Left colon (tissue), 2 donors: Measurements from ENCODE around the gene NTRK3. TPM values are rescaled to one million over a fixed set of nuclear protein-coding genes. Genes with fewer than 3 reads are reported as not detected.

Experiments used
- ATAC-seq: fragments of 200-7000 bp; cut with Tn5 transposase; one replicate; pipeline ENCODE4 v1.9.1; 2020; ENCODE audit warnings: mild to moderate bottlenecking, moderate library complexity
- DNase-seq, 2 donors: peaks; one replicate each; pipeline ENCODE4 v3.0.0-alpha.2; 2020
- intact Hi-C, 2 donors: fragments of 100-400 bp; cut with DNase I in 1 of 2; cut with micrococcal nuclease in 1 of 2; formaldehyde crosslinking; loops; one replicate each; pipeline versions ENCODE4 v1.11.2 to v1.14.0; 2022; cut with DNase I, micrococcal nuclease
- total RNA-seq, 2 donors: library from RNA; stranded (reverse); fragmentation: NEBNext Ultra II Directional; extraction: Animal tissue kit (Norgen Biotek cat#: 25700); gene quantifications; one replicate each; pipeline ENCODE4 v1.2.1, GENCODE V29; 2021
- donor health status: DM: no; HTN: no; CAD: no.
- donor health status: DM: yes; HTN: yes; CAD: no.

The NTRK3 gene
- total RNA-seq, 2 donors from 2014 or later = 0.55 to 1.3 TPM

DNA sequence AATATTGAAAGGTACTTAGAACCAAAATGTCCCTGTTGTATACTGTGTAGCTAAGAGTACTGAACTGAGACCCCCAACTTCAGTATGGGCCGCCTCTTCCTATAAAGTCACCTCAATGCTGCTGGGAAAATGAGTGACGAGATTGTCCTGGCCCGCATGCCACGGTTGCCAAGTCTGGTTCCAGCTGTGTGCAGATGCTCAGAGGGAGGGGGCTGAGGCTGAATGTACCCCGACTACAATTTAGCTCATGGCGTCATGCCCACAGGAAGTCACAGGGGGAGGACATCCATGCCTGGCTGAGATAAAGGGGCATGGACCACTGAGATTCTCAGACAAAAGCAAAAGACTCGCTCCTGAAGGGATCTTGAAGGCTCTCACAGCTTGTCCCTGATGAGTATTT lies 271.1 kb downstream of the NTRK3 start:
- intact Hi-C loops = no loop called here
- ATAC-seq = no peak
- DNase-seq = no peak

DNA sequence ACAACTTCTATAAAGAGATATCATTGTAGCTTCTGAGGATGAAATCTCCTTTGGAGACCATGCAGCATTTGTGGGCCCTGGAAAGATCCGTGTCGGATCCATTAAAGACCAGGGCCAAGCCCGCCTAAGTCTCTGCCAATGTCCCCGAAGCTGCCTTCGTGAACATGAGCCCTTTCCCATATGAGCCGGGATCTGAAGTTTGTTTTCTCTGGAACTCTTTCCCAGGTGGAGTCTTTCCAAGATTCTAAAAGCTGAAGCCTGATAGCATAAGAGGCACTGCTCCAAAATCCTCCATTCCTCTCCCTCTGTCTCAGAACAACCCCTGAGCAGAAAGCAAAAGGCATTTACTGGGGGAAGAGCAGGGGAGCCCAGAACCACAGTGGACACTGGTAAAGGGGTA lies 274.6 kb downstream of the NTRK3 start:
- DNase-seq (no peak), ATAC-seq (no peak)
- intact Hi-C loops = no loop called here

GRCh38 chr15:87977907-87978306 lies 278.6 kb downstream of the NTRK3 start:
- intact Hi-C loops = no loop called here
- ATAC-seq = no peak
- no peak for DNase-seq

GRCh38 chr15:87976552-87976951 lies 280.0 kb downstream of the NTRK3 start:
- ATAC-seq = no peak
- no peak for DNase-seq
- intact Hi-C loops = no loop called here

DNA sequence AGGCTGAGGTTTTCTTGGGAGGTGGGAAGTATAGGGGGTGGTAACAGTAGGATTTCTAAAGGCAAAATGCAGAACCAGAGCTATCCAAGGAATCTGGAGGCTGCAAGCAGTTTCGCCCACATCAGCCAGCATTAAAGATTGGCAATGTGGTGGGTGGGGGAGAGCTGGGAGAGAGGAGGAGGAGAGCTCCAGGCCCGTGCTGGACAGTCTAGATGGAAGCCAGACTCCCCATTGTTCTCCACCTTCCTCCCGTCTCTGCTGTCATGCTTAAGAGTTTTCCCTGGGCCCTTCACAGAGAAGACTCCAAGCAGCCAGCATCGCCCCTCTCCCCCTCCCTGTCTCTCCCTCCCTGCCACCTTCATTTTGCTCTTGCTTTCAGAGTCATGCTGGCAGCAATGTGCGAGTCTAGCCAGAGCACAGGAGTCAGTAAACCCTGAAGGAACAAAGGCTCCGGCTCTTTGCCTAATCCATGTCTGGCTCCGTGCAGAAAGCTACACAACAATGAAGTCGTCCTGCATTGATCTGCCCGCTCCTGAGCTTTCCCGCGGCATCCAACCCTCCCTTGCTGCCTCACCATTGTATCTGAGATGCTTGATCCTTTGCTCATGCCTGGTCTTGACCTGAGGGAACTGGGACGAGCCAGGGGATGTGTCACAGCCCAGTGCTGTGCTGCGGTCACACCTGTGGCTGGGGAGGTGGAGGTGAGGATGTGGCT lies 282.9 kb downstream of the NTRK3 start:
- ATAC-seq = no peak
- intact Hi-C loops = no loop called here
- DNase-seq = no peak

DNA sequence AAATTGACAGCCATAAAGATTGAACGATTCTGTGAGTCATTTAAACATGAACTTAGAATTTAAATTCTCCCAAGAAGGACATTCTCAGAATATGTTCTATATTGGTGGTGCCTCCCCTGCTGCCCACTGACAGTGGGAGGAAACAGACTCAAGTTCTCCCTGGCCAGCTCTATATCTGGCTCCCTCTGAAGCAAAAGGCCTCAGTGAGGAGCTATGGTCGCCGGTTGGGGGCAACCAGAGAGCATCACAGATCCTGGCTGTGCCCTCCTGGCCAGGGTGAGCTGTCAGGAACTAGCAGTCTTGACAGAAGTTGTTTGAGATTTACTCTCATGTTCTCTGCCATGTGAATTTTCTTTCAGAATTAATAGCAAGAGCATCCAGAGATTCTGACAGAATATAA lies 285.5 kb downstream of the NTRK3 start:
- ATAC-seq (no peak), DNase-seq (no peak)
- intact Hi-C loops = no loop called here

GRCh38 chr15:87967951-87968350 lies 288.6 kb downstream of the NTRK3 start:
- intact Hi-C loops = no loop called here
- no peak for DNase-seq
- ATAC-seq = no peak

- intact Hi-C loops = no loop called here
- ATAC-seq (no peak), DNase-seq (no peak)
These were observed 291.2 kb downstream of the NTRK3 start for GRCh38 chr15:87965304-87965703.

- intact Hi-C loops = no loop called here
- DNase-seq (no peak), ATAC-seq (no peak)
These were observed 294.1 kb downstream of the NTRK3 start for GRCh38 chr15:87962428-87962827.

- ATAC-seq (no peak), DNase-seq (no peak)
- intact Hi-C loops = no loop called here
These were observed 294.6 kb downstream of the NTRK3 start for GRCh38 chr15:87961851-87962420.

- intact Hi-C loops = no loop called here
- ATAC-seq (no peak), DNase-seq (no peak)
These were observed 296.9 kb downstream of the NTRK3 start for GRCh38 chr15:87959662-87960061.

GRCh38 chr15:87959080-87959479 lies 297.5 kb downstream of the NTRK3 start:
- no peak for ATAC-seq
- intact Hi-C loops = no loop called here

DNA sequence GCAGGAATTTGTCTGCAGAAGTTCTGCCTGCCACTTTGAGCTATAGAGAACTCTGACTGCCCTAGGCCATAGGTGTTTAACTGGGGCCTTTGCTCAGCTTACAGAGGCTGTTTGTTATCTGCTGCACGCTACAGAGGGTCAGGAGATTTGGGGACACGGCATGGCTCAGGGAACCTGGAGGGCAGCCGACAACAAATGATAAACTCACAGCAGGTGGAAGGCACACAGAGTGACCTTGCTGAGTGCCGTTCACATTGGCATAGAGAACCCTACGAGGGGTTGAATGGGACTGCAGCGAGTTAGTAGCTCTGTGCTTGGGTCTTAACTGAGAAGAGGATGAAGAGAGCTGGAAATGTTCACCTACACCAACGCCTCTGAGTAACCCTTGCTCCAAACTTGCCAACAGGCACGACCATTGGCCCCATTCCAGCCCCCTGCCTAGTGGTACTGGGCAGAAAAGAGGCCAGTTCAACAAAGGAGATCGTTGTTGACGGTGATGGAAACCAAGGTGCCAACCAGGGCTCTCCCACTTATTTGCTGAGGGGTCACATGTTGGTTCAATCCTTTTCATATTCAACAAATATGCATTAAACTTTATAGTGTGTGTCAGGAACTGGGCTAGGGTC lies 301.1 kb downstream of the NTRK3 start:
- intact Hi-C loops = no loop called here
- ATAC-seq (no peak), DNase-seq (no peak)

More at GRCh38 chr15:87959080-87959479, 297.5 kb downstream of the NTRK3 start:
- no peak for DNase-seq

DNA sequence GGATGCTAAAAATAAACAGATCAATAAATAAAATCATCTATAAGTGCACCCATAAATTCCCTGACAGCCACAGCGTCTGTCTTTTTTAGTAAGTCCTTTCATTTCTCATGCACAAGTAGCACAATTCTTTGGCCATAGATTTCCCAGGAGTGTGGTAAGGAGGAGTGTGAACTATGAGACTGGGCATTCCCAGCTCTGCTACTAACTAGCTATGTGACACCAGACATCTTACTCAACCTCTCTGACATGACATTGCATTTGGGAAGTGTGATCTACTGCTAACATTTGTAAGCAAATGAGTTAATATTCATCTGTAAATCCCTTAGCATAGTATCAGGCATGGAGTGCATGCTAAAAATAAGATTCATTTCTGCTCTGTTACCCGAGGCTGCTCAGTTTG lies 301.7 kb downstream of the NTRK3 start:
- ATAC-seq (no peak), DNase-seq (no peak)
- intact Hi-C loops = no loop called here

- DNase-seq (no peak), ATAC-seq (no peak)
- intact Hi-C loops = no loop called here
These were observed 303.7 kb downstream of the NTRK3 start for GRCh38 chr15:87952736-87953287.

DNA sequence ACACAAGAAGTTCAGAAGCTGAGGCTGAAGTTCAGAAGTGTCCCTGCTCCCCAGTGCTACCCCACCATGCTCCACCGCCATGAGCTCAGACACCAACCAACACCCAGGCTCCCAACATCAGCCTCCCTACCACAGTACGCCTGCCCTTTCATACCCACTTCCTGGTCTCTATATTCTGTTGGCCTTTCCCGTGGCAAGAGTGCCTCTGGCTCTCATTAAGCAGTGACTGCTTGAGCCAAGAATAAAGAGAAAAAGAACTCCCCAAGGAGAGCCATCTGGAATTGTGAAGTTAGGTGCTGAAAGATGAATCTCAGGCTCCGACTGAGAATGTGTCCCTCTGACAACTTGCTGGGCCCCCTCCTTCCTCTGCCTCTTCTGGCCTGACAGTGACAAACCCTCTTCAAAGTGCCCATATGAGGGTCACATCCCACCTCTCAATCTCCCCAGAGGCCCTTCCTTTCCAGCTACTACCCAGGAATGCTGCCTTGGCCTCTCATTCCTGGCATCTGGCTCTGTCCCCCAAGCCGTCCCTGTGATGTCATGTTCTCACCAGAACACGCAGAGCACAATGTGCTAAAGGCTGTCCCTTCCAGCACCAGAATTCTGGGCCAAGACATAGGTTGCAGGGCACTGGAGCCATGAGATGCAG lies 306.8 kb downstream of the NTRK3 start:
- intact Hi-C loops = no loop called here
- DNase-seq (no peak), ATAC-seq (no peak)

- intact Hi-C loops = no loop called here
- ATAC-seq = no peak
- no peak for DNase-seq
These were observed 307.4 kb downstream of the NTRK3 start for GRCh38 chr15:87949151-87949574.

- ATAC-seq = no peak
- DNase-seq = no peak
- intact Hi-C loops = no loop called here
These were observed 309.0 kb downstream of the NTRK3 start for GRCh38 chr15:87947560-87947959.

GRCh38 chr15:87945246-87945645 lies 311.3 kb downstream of the NTRK3 start:
- ATAC-seq (no peak), DNase-seq (no peak)
- intact Hi-C loops = no loop called here

- ATAC-seq = no peak
- intact Hi-C loops = no loop called here
- no peak for DNase-seq
These were observed 311.8 kb downstream of the NTRK3 start for GRCh38 chr15:87944691-87945090.
